SU-DHL-6 (cell line): Measurements from ENCODE around the gene MOV10.

Experiments
- H2AFZ ChIP-seq: fragments of 200-600 bp; sonication (generic); 2 replicates; pipeline ENCODE4 v1.6.1; 2014; ENCODE audit warnings: low read depth, mild to moderate bottlenecking, moderate library complexity, mixed read lengths, antibody characterized with exemption, low read length; ENCODE audit not compliant: severe bottlenecking
- H3F3A ChIP-seq: fragments of 200-600 bp; shearing (Covaris generic); 2 replicates; pipeline ENCODE4 v1.6.0; 2016; ENCODE audit warnings: antibody characterized with exemption, mild to moderate bottlenecking; ENCODE audit not compliant: insufficient read depth
- H3K27ac ChIP-seq: fragments of 200-600 bp; sonication (generic); 2 replicates; pipeline ENCODE4 v1.5.1; 2016; ENCODE audit warnings: low read depth, mild to moderate bottlenecking, low read length, moderate library complexity, mixed read lengths
- H3K27me3 ChIP-seq: fragments of 200-600 bp; sonication (generic), shearing (Covaris generic); 2 replicates; pipeline ENCODE4 v1.6.0; 2014; ENCODE audit warnings: mild to moderate bottlenecking, low read length
- H3K36me3 ChIP-seq: fragments of 200-600 bp; sonication (generic); 2 replicates; pipeline ENCODE4 v1.6.1; 2014; ENCODE audit warnings: mild to moderate bottlenecking, low read length, mixed read lengths
- H3K4me2 ChIP-seq: fragments of 300-600, 200-600 bp; shearing (Covaris generic), sonication (generic); 2 replicates; pipeline ENCODE4 v1.6.0; 2014; ENCODE audit warnings: low read length, low read depth, mild to moderate bottlenecking; ENCODE audit not compliant: poor library complexity, severe bottlenecking
- H3K4me3 ChIP-seq: fragments of 200-600 bp; sonication (generic); 2 replicates; pipeline ENCODE4 v1.5.1; 2014; ENCODE audit warnings: antibody characterized with exemption, low read length, mild to moderate bottlenecking, mixed read lengths; ENCODE audit not compliant: insufficient read depth, poor library complexity, severe bottlenecking
- H3K79me2 ChIP-seq: fragments of 200-600 bp; sonication (generic); 2 replicates; pipeline ENCODE4 v1.6.1; 2014; ENCODE audit warnings: mild to moderate bottlenecking, low read length, moderate library complexity; ENCODE audit not compliant: insufficient read depth
- H3K9ac ChIP-seq: fragments of 200-600 bp; sonication (generic); 2 replicates; pipeline ENCODE4 v1.7.0; 2014; ENCODE audit warnings: mild to moderate bottlenecking, low read length
- H3K9me2 ChIP-seq: fragments of 200-600 bp; sonication (generic); replicated peaks from 2 replicates; pipeline ENCODE4 v1.6.1; 2014; ENCODE audit warnings: low read length; ENCODE audit not compliant: insufficient read depth
- H3K9me3 ChIP-seq: fragments of 200-600 bp; sonication (generic); 2 replicates; pipeline ENCODE4 v1.6.1; 2014; ENCODE audit warnings: low read length, mixed read lengths; ENCODE audit not compliant: insufficient read depth
- H4K20me1 ChIP-seq: fragments of 200-600 bp; sonication (generic); 2 replicates; pipeline ENCODE4 v1.6.1; 2014; ENCODE audit warnings: low read depth, mild to moderate bottlenecking, antibody characterized with exemption, low read length, moderate library complexity, mixed read lengths
- CTCF ChIP-seq: fragments of 200-600 bp; sonication (generic); IDR thresholded peaks from one replicate; pipeline ENCODE4 v1.5.1; 2017; ENCODE audit warnings: antibody characterized with exemption, mild to moderate bottlenecking, low read length, moderate library complexity; ENCODE audit not compliant: insufficient read depth, poor library complexity, severe bottlenecking
- EZH2phosphoT487 ChIP-seq: fragments of 200-600 bp; sonication (generic), shearing (Covaris generic); conservative IDR thresholded peaks from 2 replicates; pipeline ENCODE4 v1.6.1; 2018; ENCODE audit warnings: mild to moderate bottlenecking, antibody characterized with exemption, low read length, moderate library complexity, mixed read lengths

Gene MOV10

GRCh38 chr1:112716133-112716720, 41.8 kb downstream of the MOV10 start:
- no peak for TF ChIP-seq EZH2phosphoT487
- TF ChIP-seq CTCF = peak; percentile 84
- Histone ChIP-seq H3K9me2 (no peaks in the 10 kb centered on the region), H3K9ac (peak overlapping the region; percentile 42; the same call in 1 of the 2 replicates), H2AFZ (no peak overlapping the region), H3K36me3 (no peaks in the 10 kb centered on the region), H3K79me2 (no peaks in the 10 kb centered on the region), H3K27me3 (no peaks in the 10 kb centered on the region), H4K20me1 (no peaks in the 10 kb centered on the region), H3K4me2 (peak overlapping the region; percentile 67), H3K4me3 (peak overlapping the region; percentile 57), H3K9me3 (no peaks in the 10 kb centered on the region), H3K27ac (no peak overlapping the region), H3F3A (peaks cover 11% of the 10 kb centered on the region; the same call in 1 of the 2 replicates)

GRCh38 chr1:112717263-112717873, 42.9 kb downstream of the MOV10 start:
- no peak overlapping the region for H3K27ac ChIP-seq
- H3K9me2 ChIP-seq = no peaks in the 10 kb centered on the region
- no peaks in the 10 kb centered on the region for H3K27me3 ChIP-seq
- TF ChIP-seq CTCF = no peak
- no peak for TF ChIP-seq EZH2phosphoT487
- no peak overlapping the region for H3K4me3 ChIP-seq
- no peak overlapping the region for H3K9ac ChIP-seq
- no peak overlapping the region for H3K4me2 ChIP-seq
- no peaks in the 10 kb centered on the region for H4K20me1 ChIP-seq
- H3K9me3 ChIP-seq = no peaks in the 10 kb centered on the region
- H3K79me2 ChIP-seq = no peaks in the 10 kb centered on the region
- no peaks in the 10 kb centered on the region for H3K36me3 ChIP-seq
- H3F3A ChIP-seq = peaks cover 11% of the 10 kb centered on the region; the same call in 1 of the 2 replicates
- H2AFZ ChIP-seq = no peak overlapping the region

GRCh38 chr1:112718691-112719418, 44.4 kb downstream of the MOV10 start:
- Histone ChIP-seq H3K9ac (no peak overlapping the region), H3K4me3 (no peak overlapping the region), H3K9me3 (no peaks in the 10 kb centered on the region), H3F3A (0 out of 2 replicates have a peak, but pooled peaks cover 1% of the 10 kb centered on the region), H3K27me3 (no peaks in the 10 kb centered on the region), H3K36me3 (no peaks in the 10 kb centered on the region), H3K79me2 (no peaks in the 10 kb centered on the region), H2AFZ (no peak overlapping the region), H3K27ac (no peak overlapping the region), H4K20me1 (no peaks in the 10 kb centered on the region), H3K9me2 (no peaks in the 10 kb centered on the region), H3K4me2 (peak overlapping the region; percentile 33)
- TF ChIP-seq CTCF (peak; percentile 74), EZH2phosphoT487 (no peak)
